GM10248 (cell line): ENCODE measurements around the gene PIGU.

Experiments used
- CTCF ChIA-PET: fragments of 300-600 bp; sonication (Branson Sonifier 250); formaldehyde crosslinking; extraction: SDS; loops from one replicate; lab custom pipeline; 2021; ENCODE audit warnings: antibody characterized with exemption; lab: Yijun Ruan, JAX
- POLR2A ChIA-PET: fragments of 350-650 bp; sonication (Branson Sonifier 250); formaldehyde crosslinking; extraction: SDS; loops from one replicate; lab custom pipeline; 2020; ENCODE audit warnings: antibody characterized with exemption; lab: Yijun Ruan, JAX
- DNase-seq: peaks from one replicate; pipeline ENCODE4 v3.0.0; 2012; ENCODE audit errors: extremely low spot score
- CTCF ChIP-seq: IDR thresholded peaks from 2 replicates; pipeline ENCODE4 v1.5.1; 2012; ENCODE audit warnings: mild to moderate bottlenecking, low read depth; ENCODE audit errors: extremely low read depth, missing control alignments, control extremely low read depth

The PIGU gene

GRCh38 chr20:34532320-34532719, 144.6 kb downstream of the PIGU start:
- POLR2A ChIA-PET = interaction anchor here (0.6 kb wide), 1 partner anchor 1036 kb away, joined by 6 read pairs; no protein-coding TSS in a partner anchor

GRCh38 chr20:34531608-34532265, 145.2 kb downstream of the PIGU start:
- ChIA-PET CTCF (interaction anchor here (1.0 to 3.9 kb wide), 4 partner anchors 8 to 219 kb away, joined by 3 to 24 read pairs (median 10); partner anchors contain the start of gene DYNLRB1), POLR2A (interaction anchor here (0.6 kb wide), 1 partner anchor 1035 kb away, joined by 6 read pairs; no protein-coding TSS in a partner anchor)
- no peak for DNase-seq
- no peak for TF ChIP-seq CTCF

More at GRCh38 chr20:34532320-34532719, 144.6 kb downstream of the PIGU start:
- DNase-seq = no peak
- CTCF ChIA-PET = interaction anchor here (1.0 to 3.9 kb wide), 5 partner anchors 8 to 237 kb away, joined by 3 to 24 read pairs (median 7); partner anchors contain the start of gene DYNLRB1
- no peak for TF ChIP-seq CTCF

GRCh38 chr20:34530342-34530741, 146.6 kb downstream of the PIGU start:
- ChIA-PET CTCF (interaction anchor here (1.3 to 3.9 kb wide), 5 partner anchors 8 to 240 kb away, joined by 3 to 24 read pairs (median 7); no protein-coding TSS in a partner anchor), POLR2A (no interaction called here)
- no peak for TF ChIP-seq CTCF
- DNase-seq = no peak

GRCh38 chr20:34529742-34530141, 147.2 kb downstream of the PIGU start:
- ChIA-PET POLR2A (interaction anchor here (0.7 kb wide), 1 partner anchor 190 kb away, joined by 3 read pairs; no protein-coding TSS in a partner anchor), CTCF (interaction anchor here (1.3 to 3.9 kb wide), 5 partner anchors 8 to 240 kb away, joined by 3 to 24 read pairs (median 7); no protein-coding TSS in a partner anchor)
- no peak for TF ChIP-seq CTCF
- DNase-seq = no peak

GRCh38 chr20:34528921-34529297, 148.0 kb downstream of the PIGU start:
- TF ChIP-seq CTCF = no peak
- ChIA-PET POLR2A (interaction anchor here (0.7 kb wide), 1 partner anchor 629 kb away, joined by 3 read pairs; no protein-coding TSS in a partner anchor), CTCF (no interaction called here)
- DNase-seq = no peak

- CTCF ChIA-PET = interaction anchor here (6.7 kb wide), 1 partner anchor 214 kb away, joined by 81 read pairs; no protein-coding TSS in a partner anchor
- no peak for DNase-seq
- no peak for TF ChIP-seq CTCF
- POLR2A ChIA-PET = interaction anchor here (0.6 kb wide), 1 partner anchor 13 kb away, joined by 3 read pairs; no protein-coding TSS in a partner anchor
Observed at GRCh38 chr20:34527016-34527415, 149.9 kb downstream of the PIGU start.
